Muscle layer of colon (tissue), 2 donors: ENCODE results near the gene STK10.

ENCODE experiments used
- H3K27ac ChIP-seq: one replicate; pipeline ENCODE4 v1.7.0; 2013; ENCODE audit warnings: low read depth, mild to moderate bottlenecking, low read length, moderate library complexity
- H3K27me3 ChIP-seq, 2 donors: one replicate each; pipeline ENCODE4 v1.7.0; 2013; ENCODE audit warnings: low read length in 2 of 2, mild to moderate bottlenecking in 2 of 2; ENCODE audit not compliant: insufficient read depth in 2 of 2, control insufficient read depth in 1 of 2
- H3K36me3 ChIP-seq: one replicate; pipeline ENCODE4 v1.7.0; 2013; ENCODE audit warnings: mild to moderate bottlenecking, low read length; ENCODE audit not compliant: insufficient read depth
- H3K4me1 ChIP-seq: one replicate; pipeline ENCODE4 v1.7.0; 2013; ENCODE audit warnings: mild to moderate bottlenecking, low read length; ENCODE audit not compliant: insufficient read depth
- H3K4me3 ChIP-seq, 2 donors: one replicate each; pipeline ENCODE4 v1.7.0; 2013; ENCODE audit warnings: low read length in 2 of 2, low read depth in 1 of 2, mild to moderate bottlenecking in 1 of 2, moderate library complexity in 1 of 2
- H3K9ac ChIP-seq: one replicate; pipeline ENCODE4 v1.7.0; 2013; ENCODE audit warnings: low read length
- H3K9me3 ChIP-seq: one replicate; pipeline ENCODE4 v1.7.0; 2013; ENCODE audit warnings: mild to moderate bottlenecking, low read length
- donor health status: abdominal sarcoma.
- donor health status: Adenocarcinoma of cecum.

STK10 gene

DNA sequence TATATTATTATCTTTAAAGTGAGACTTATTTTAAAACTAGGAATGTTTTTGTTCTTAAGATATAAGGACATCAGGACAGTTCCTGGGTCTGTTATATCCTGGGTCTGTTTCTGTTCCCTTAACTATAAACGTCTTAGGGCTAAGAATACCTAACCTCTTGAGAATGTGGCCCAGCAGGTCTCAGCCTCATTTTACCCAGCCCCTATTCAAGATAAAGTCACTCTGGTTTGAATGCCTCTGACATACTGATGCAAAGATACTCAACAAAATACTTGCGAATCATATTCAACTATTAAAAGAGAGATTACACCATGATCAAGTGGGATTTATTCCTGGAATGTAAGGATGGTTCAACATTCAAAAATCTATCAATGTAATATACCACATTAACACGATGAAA is 51.0 kb downstream of the STK10 start:
- Histone ChIP-seq H3K27me3 (no peaks in the 10 kb centered on the region), H3K9me3 (no peaks in the 10 kb centered on the region), H3K27ac (no peak overlapping the region), H3K4me1 (no peaks in the 10 kb centered on the region), H3K36me3 (no peaks in the 10 kb centered on the region), H3K9ac (no peak overlapping the region), H3K4me3 (no peak overlapping the region)

DNA sequence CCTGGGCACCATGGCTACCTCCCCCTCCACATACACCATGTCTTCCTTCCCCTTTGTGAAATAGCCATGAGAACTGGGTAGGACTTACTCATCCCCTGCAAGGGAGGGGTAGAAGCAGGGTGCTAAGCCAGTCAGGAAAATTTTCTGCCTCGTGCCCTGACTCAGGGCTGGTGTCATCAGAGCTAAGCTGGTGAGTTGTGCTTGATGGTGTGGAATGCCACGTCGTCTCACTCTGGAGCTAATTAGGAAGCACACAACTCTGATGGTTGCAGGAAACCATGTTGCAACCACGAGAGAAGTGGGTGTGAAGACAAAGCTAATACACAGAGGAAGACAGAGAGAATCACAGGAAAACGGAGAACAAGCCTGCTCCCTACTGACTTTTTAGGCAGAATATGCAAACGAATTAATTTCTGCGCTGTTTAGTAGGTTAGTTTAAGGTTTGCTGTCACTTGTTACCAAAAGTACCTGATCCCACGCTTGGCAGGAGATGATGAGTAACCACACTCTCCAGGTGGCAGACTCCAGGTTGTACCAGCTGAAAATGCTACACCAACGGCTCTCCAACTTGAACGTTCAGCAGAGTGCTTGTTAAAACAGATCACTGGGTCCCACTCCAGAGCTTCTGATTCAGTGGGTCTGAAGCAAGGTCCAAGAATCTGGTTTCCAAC is 54.5 kb downstream of the STK10 start:
- H3K36me3 ChIP-seq, result no peaks in the 10 kb centered on the region
- H3K4me1 ChIP-seq, result no peaks in the 10 kb centered on the region
- no peak overlapping the region for H3K27ac ChIP-seq
- no peaks in the 10 kb centered on the region for H3K27me3 ChIP-seq
- H3K4me3 ChIP-seq, result no peak overlapping the region
- H3K9me3 ChIP-seq, result no peaks in the 10 kb centered on the region
- no peak overlapping the region for H3K9ac ChIP-seq

DNA sequence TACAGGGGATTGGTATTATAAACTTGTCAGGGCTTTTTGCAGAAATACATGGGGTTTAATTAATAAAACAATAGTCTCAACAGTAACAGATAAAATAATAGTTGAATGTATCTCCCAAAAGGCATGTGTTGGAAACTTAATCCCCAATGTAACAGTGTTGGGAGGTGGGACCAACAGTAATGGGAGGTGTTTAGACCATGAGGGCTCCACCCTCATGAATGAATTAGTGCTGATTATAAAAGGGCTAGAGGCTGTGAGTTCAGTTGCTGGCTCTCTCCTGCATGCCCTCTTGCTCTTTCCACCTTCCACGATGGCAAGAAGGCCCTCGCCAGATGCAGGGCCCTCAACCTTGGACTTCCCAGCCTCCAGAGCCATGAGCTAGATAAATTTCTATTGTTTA is 56.3 kb downstream of the STK10 start:
- Histone ChIP-seq H3K36me3 (peaks cover 5% of the 10 kb centered on the region), H3K9me3 (no peaks in the 10 kb centered on the region), H3K27me3 (no peaks in the 10 kb centered on the region), H3K4me3 (no peak overlapping the region), H3K27ac (no peak overlapping the region), H3K9ac (no peak overlapping the region), H3K4me1 (no peaks in the 10 kb centered on the region)

DNA sequence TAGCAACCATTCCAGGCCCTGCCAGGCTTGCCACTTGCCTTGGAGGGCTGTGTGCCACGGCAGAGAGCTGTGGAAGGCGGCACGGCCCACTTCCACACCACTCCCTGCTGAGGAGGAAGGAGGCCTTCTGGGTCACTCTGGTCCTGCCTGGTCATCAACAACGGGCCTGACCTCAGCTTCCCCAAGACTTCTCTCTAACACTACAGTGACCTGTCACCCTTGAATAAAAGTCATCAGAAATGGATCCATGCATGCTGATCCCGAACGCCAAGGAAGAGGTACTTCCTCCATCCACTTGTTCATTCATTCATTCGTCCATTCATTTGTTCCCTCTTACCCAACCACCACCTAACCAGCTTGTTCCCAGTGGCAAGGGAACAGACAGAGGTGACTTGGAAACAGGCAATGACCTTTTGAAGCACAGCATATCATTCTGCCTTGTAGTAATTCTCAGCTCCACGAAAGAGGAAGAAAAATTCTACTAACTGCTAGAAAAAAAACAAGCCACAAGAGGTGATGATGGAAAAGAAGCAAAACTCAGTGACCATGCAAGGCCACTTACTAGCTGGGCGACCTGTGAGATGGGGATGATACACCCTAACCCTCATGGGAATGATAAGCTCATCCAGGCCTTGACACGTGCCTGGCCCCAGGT is 58.6 kb downstream of the STK10 start:
- Histone ChIP-seq H3K4me1 (no peaks in the 10 kb centered on the region), H3K9me3 (no peaks in the 10 kb centered on the region), H3K36me3 (peaks cover 5% of the 10 kb centered on the region), H3K4me3 (no peak overlapping the region), H3K27ac (no peak overlapping the region), H3K27me3 (no peaks in the 10 kb centered on the region), H3K9ac (no peak overlapping the region)

DNA sequence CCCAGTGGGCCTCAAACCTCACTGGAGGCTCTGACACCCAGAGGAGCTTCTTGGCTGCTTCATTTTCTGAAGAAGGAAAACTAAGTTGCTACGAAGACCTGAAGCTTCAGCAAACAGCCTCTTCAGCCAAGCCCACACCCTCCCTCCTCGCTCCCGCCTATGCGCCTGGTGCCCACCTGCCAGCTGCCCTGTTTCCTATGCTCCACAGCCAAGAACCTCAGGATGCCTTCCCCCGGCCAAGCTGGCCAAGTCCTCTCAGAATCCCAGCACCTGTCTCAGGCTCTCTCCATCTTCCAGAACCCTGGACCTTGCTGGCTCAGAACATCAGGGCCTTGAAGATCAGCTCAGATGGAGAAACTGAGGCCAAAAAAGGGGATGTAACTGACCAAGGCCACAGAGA is 60.4 kb downstream of the STK10 start:
- no peak overlapping the region for H3K27ac ChIP-seq
- H3K9ac ChIP-seq, result no peak overlapping the region
- H3K4me1 ChIP-seq, result no peaks in the 10 kb centered on the region
- no peak overlapping the region for H3K4me3 ChIP-seq
- H3K36me3 ChIP-seq, result peaks cover 5% of the 10 kb centered on the region
- no peaks in the 10 kb centered on the region for H3K27me3 ChIP-seq
- H3K9me3 ChIP-seq, result no peaks in the 10 kb centered on the region

DNA sequence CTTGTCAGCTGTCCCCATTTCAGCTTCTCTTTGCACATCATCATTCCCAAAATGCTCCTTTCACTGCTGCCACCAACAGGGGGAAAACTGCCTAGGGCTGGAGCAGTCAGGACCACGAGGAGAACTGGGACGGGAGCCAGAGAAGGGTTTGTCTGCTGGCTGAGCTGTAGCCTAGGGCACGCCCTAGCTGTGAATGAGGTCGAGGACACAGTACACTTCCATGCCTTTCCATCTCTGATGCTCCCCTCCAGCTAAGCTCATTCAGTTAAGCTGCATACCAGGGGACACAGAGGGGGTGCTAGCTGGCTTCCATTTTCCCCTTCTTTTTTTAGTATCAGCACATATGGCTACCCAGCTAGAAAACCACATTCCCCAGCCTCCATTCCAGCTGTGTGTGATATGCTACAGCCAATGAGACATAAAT is 64.7 kb downstream of the STK10 start:
- Histone ChIP-seq H3K27ac (no peak overlapping the region), H3K36me3 (peaks cover 5% of the 10 kb centered on the region), H3K4me1 (no peaks in the 10 kb centered on the region), H3K9me3 (no peaks in the 10 kb centered on the region), H3K9ac (no peak overlapping the region), H3K27me3 (no peaks in the 10 kb centered on the region), H3K4me3 (no peak overlapping the region)

DNA sequence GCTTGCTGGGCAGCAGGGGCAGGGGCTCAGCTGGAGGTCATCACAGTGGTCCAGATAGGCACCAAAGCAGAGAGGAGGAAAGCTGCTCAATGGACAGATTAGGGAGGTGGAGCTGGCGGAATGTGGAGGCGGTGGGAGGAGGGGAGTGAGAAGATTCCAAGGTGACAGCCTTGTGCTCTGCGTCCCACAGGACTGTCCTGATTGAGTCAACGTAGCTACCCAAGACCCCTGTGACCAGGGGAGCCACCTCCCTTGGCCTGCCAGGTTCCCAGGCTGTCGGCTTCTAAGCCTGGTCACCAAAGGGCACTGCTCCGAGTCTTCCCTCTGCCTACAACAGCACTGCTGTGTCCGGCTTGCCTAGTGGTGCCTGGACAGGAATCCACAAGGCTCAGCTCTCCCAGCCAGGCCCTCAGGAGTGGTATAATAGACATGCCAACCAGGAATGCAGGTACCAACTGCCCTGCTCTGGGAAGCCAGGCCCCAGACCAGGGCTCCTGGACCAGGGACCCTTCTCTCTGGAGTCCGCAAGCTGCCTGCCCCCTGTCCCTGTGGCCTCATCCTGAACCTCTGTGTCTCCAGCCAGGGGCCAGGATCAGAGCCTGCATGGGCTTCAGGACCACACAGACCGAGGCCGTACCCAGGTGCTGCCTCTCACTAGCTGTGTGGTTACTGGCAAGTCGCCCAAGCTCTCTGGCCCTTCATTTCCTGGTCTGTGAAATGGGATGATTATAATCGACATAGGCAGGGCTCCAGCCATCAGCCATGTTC is 67.9 kb downstream of the STK10 start:
- Histone ChIP-seq H3K4me3 (no peak overlapping the region), H3K27me3 (no peaks in the 10 kb centered on the region), H3K9me3 (no peaks in the 10 kb centered on the region), H3K4me1 (no peaks in the 10 kb centered on the region), H3K36me3 (no peaks in the 10 kb centered on the region), H3K9ac (no peak overlapping the region), H3K27ac (no peak overlapping the region)

DNA sequence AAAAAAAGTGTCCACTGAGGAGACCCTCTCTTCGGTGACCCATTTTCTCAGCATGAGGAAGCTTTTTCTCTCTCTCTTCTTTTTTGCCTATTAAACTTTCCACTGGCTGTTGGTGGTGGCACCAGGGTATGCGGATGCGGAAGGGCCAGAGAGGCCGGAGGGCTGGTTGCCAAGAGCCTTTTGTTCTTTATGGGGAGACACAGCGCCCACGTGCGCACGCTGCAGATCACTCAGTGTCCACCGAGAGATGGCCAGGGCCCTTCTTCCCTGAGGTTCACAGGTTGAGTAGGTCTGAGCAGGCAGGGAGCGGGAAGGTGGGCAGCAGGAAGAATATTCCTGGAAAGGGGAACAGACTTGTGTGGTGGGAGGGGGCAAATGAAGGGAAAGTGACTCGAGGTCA is 69.1 kb downstream of the STK10 start:
- no peaks in the 10 kb centered on the region for H3K9me3 ChIP-seq
- H3K9ac ChIP-seq, result no peak overlapping the region
- H3K4me1 ChIP-seq, result no peaks in the 10 kb centered on the region
- H3K36me3 ChIP-seq, result no peaks in the 10 kb centered on the region
- no peak overlapping the region for H3K4me3 ChIP-seq
- H3K27me3 ChIP-seq, result no peaks in the 10 kb centered on the region
- H3K27ac ChIP-seq, result no peak overlapping the region

DNA sequence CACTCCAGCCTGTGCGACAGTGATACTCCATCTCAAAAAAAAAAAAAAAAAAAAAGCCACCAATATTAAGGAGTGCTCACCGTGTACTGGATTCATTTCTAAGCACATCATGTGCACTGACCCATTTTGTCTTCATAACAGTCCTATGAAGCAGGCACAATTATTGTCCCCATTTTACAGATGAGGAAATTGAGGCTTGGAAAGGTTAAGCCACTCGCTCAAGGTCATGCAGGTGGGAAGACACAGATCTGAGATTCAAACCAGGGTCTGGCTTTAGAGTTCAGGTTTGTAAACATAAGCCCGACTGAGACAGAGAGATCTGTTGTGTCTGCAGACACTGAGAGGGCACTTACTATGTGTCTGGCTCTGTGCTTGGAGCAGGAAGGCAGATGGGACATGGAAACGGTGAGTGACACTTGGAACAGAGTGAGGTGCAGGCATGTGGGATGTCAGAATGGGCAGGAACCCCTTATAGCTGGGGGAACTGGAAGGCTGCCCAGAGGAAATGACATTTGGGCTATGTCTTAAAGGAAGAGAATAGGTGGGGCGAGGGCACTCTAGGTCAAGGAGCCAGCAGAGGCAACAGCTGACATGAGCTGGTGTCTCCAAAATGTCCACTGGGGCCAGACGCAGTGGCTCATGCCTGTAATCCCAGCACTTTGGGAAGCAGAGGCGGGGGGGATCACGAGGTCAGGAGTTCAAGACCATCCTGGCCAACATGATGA is 69.9 kb downstream of the STK10 start:
- Histone ChIP-seq H3K36me3 (no peaks in the 10 kb centered on the region), H3K27me3 (no peaks in the 10 kb centered on the region), H3K27ac (no peak overlapping the region), H3K4me1 (no peaks in the 10 kb centered on the region), H3K4me3 (no peak overlapping the region), H3K9ac (no peak overlapping the region), H3K9me3 (no peaks in the 10 kb centered on the region)

DNA sequence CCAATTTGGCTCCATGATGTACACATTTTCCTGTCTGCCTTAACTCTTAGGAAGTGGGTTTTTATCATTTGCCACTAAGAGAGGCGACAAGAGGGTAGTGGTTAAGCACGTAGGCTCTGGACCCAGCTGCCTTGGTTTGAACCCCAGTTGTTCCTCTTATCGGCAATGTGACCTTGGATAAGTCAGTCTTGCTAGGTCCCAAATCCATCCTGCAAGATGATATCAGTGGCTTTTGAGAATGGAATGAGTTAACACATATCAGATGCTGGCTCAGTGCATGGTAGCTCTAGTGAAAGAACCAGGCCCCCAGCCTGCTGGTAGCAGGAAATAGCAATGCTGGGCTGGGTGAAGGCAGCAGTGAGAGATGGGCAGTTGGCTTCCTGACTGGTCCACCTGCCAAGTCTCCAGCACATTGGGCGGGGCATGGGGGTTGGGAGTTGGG is 72.5 kb downstream of the STK10 start:
- H3K36me3 ChIP-seq, result no peaks in the 10 kb centered on the region
- H3K9ac ChIP-seq, result no peak overlapping the region
- H3K9me3 ChIP-seq, result no peaks in the 10 kb centered on the region
- peaks cover 17% of the 10 kb centered on the region for H3K4me1 ChIP-seq
- H3K27ac ChIP-seq, result no peak overlapping the region
- no peaks in the 10 kb centered on the region for H3K27me3 ChIP-seq
- no peak overlapping the region for H3K4me3 ChIP-seq

DNA sequence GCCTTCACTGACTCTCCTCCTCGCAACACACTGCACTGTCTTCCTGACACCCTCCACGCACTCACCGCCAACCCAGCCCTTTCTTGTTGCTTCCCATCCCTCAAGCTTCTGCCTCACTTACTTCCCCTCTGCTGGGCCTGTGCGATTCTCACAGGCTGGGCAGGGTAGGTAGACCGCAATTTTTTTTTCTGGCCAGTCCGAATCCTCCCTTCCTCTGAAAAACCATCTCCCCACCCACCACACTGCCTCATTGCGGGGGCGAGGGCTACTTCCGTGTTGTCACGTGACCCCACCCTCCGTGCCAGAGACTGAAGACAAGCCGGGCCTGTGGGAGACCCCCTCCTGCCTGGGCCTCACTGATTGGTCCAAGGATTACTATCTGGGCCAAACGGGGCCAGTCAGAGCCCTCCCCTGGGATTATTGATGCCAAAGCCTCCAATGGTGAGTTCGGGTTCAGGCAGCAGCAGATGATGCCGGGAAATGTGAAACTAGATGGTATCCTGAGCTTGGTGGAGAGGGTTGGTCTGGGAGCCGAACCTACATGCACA is 73.1 kb downstream of the STK10 start:
- H3K9ac ChIP-seq, result no peak overlapping the region
- no peaks in the 10 kb centered on the region for H3K9me3 ChIP-seq
- H3K27ac ChIP-seq, result no peak overlapping the region
- no peaks in the 10 kb centered on the region for H3K36me3 ChIP-seq
- no peaks in the 10 kb centered on the region for H3K27me3 ChIP-seq
- H3K4me3 ChIP-seq, result no peak overlapping the region
- peaks cover 23% of the 10 kb centered on the region for H3K4me1 ChIP-seq
